H1 (cell line): Measurements from ENCODE around the gene PDE5A. TPM values are rescaled to one million over a fixed set of nuclear protein-coding genes. Genes with fewer than 3 reads are reported as not detected.

ENCODE experiments used
- CHD7 ChIP-seq: fragments of 300-600 bp; sonication (generic); IDR thresholded peaks from 2 replicates; pipeline ENCODE4 v1.7.1; 2012; ENCODE audit warnings: low read length, moderate library complexity, mild to moderate bottlenecking, inconsistent platforms; ENCODE audit not compliant: insufficient replicate concordance
- JUN ChIP-seq: IDR thresholded peaks from 2 replicates; pipeline ENCODE4 v1.6.1; 2011; ENCODE audit warnings: low read depth, mild to moderate bottlenecking, improper control_type of control experiment, low read length
- SP4 ChIP-seq: IDR thresholded peaks from 2 replicates; pipeline ENCODE4 v1.6.1; 2012; ENCODE audit warnings: low read length, inconsistent platforms
- USF2 ChIP-seq: IDR thresholded peaks from 2 replicates; pipeline ENCODE4 v1.6.1; 2011; ENCODE audit warnings: low read length, improper control_type of control experiment
- polyA plus RNA-seq, 7 experiments: library from polyadenylated mRNA; depleted of rRNA in 3 of 7; stranded (reverse) in 5 of 7; unstranded in 2 of 7; fragments of >200 nt in 5 of 7; fragments of 200-250 nt in 2 of 7; gene quantifications; 1 replicate in 5 of 7; 2 replicates in 1 of 7; 4 replicates in 1 of 7; pipeline versions ENCODE4 v1.2.1 to v1.2.3, GENCODE V29; 2011 to 2013; ENCODE audit warnings: missing spikeins in 2 of 7, mixed read lengths in 2 of 7
- total RNA-seq: library from RNA; stranded (reverse); fragmentation: NEBNext Ultra II Directional; extraction: Animal tissue kit (Norgen Biotek cat#: 25700); gene quantifications from 2 replicates; pipeline ENCODE4 v1.2.1, GENCODE V29; 2021

PDE5A gene
- total and polyA plus RNA-seq, 2 of the 8 experiments (the other 6 are each of a cell fraction or from before 2014, with no cell fraction given), result 5.6 to 32.4 TPM

GRCh38 chr4:119478446-119479179, 150.0 kb downstream of the PDE5A start (continued):
- TF ChIP-seq CHD7 (no peak), USF2 (no peak), JUN (no peak), SP4 (no peak)
